SU-DHL-6 (cell line): Measurements from ENCODE around the gene GPX8.

Experiments
- H2AFZ ChIP-seq: fragments of 200-600 bp; sonication (generic); 2 replicates; pipeline ENCODE4 v1.6.1; 2014; ENCODE audit warnings: low read depth, mild to moderate bottlenecking, moderate library complexity, mixed read lengths, antibody characterized with exemption, low read length; ENCODE audit not compliant: severe bottlenecking
- H3F3A ChIP-seq: fragments of 200-600 bp; shearing (Covaris generic); 2 replicates; pipeline ENCODE4 v1.6.0; 2016; ENCODE audit warnings: antibody characterized with exemption, mild to moderate bottlenecking; ENCODE audit not compliant: insufficient read depth
- H3K27ac ChIP-seq: fragments of 200-600 bp; sonication (generic); 2 replicates; pipeline ENCODE4 v1.5.1; 2016; ENCODE audit warnings: low read depth, mild to moderate bottlenecking, low read length, moderate library complexity, mixed read lengths
- H3K27me3 ChIP-seq: fragments of 200-600 bp; sonication (generic), shearing (Covaris generic); 2 replicates; pipeline ENCODE4 v1.6.0; 2014; ENCODE audit warnings: mild to moderate bottlenecking, low read length
- H3K36me3 ChIP-seq: fragments of 200-600 bp; sonication (generic); 2 replicates; pipeline ENCODE4 v1.6.1; 2014; ENCODE audit warnings: mild to moderate bottlenecking, low read length, mixed read lengths
- H3K4me2 ChIP-seq: fragments of 300-600, 200-600 bp; shearing (Covaris generic), sonication (generic); 2 replicates; pipeline ENCODE4 v1.6.0; 2014; ENCODE audit warnings: low read length, low read depth, mild to moderate bottlenecking; ENCODE audit not compliant: poor library complexity, severe bottlenecking
- H3K4me3 ChIP-seq: fragments of 200-600 bp; sonication (generic); 2 replicates; pipeline ENCODE4 v1.5.1; 2014; ENCODE audit warnings: antibody characterized with exemption, low read length, mild to moderate bottlenecking, mixed read lengths; ENCODE audit not compliant: insufficient read depth, poor library complexity, severe bottlenecking
- H3K79me2 ChIP-seq: fragments of 200-600 bp; sonication (generic); 2 replicates; pipeline ENCODE4 v1.6.1; 2014; ENCODE audit warnings: mild to moderate bottlenecking, low read length, moderate library complexity; ENCODE audit not compliant: insufficient read depth
- H3K9ac ChIP-seq: fragments of 200-600 bp; sonication (generic); 2 replicates; pipeline ENCODE4 v1.7.0; 2014; ENCODE audit warnings: mild to moderate bottlenecking, low read length
- H3K9me2 ChIP-seq: fragments of 200-600 bp; sonication (generic); replicated peaks from 2 replicates; pipeline ENCODE4 v1.6.1; 2014; ENCODE audit warnings: low read length; ENCODE audit not compliant: insufficient read depth
- H3K9me3 ChIP-seq: fragments of 200-600 bp; sonication (generic); 2 replicates; pipeline ENCODE4 v1.6.1; 2014; ENCODE audit warnings: low read length, mixed read lengths; ENCODE audit not compliant: insufficient read depth
- H4K20me1 ChIP-seq: fragments of 200-600 bp; sonication (generic); 2 replicates; pipeline ENCODE4 v1.6.1; 2014; ENCODE audit warnings: low read depth, mild to moderate bottlenecking, antibody characterized with exemption, low read length, moderate library complexity, mixed read lengths
- CTCF ChIP-seq: fragments of 200-600 bp; sonication (generic); IDR thresholded peaks from one replicate; pipeline ENCODE4 v1.5.1; 2017; ENCODE audit warnings: antibody characterized with exemption, mild to moderate bottlenecking, low read length, moderate library complexity; ENCODE audit not compliant: insufficient read depth, poor library complexity, severe bottlenecking
- EZH2phosphoT487 ChIP-seq: fragments of 200-600 bp; sonication (generic), shearing (Covaris generic); conservative IDR thresholded peaks from 2 replicates; pipeline ENCODE4 v1.6.1; 2018; ENCODE audit warnings: mild to moderate bottlenecking, antibody characterized with exemption, low read length, moderate library complexity, mixed read lengths

Gene GPX8

GRCh38 chr5:55143624-55144023 is 16.3 kb upstream of the GPX8 start:
- Histone ChIP-seq H3F3A (no peaks in the 10 kb centered on the region), H4K20me1 (no peaks in the 10 kb centered on the region), H3K4me2 (no peak overlapping the region), H3K9ac (no peak overlapping the region), H3K27ac (no peak overlapping the region), H3K36me3 (no peaks in the 10 kb centered on the region), H3K4me3 (no peak overlapping the region), H3K27me3 (0 out of 2 replicates have a peak, but pooled peaks cover 3% of the 10 kb centered on the region), H3K9me3 (no peaks in the 10 kb centered on the region), H2AFZ (no peak overlapping the region), H3K79me2 (no peaks in the 10 kb centered on the region), H3K9me2 (no peaks in the 10 kb centered on the region)
- TF ChIP-seq EZH2phosphoT487 (no peak), CTCF (no peak)

- H3F3A ChIP-seq = no peaks in the 10 kb centered on the region
Measured at GRCh38 chr5:55146080-55146479, 13.9 kb upstream of the GPX8 start.

DNA sequence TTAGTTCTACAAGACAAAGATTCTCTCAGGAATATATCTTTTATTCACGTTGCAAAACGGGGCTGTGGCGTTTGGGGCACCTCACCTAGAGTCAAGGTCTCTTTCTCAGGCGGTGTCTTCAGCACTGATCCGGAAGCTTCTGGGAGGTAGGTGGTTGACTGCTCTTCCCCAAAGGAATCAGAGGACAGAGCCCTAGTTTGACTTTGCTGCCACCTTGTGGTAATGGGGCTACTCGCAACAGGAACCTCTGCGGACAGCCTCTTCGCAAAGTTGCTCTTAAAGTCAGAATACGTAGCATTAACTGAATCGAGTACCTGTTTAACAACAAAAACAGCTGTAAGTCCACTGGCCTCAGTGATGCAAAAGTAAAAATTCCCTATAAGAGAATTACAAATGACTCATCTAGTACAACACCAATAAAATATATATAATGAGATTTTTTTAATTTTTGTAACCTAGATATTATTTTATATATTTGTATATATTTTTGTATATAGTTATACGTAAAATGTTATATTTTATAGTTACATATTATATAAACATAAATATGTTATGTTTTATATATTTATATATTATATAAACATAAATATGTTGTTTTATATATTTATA is 13.3 kb upstream of the GPX8 start:
- H3K9me3 ChIP-seq = no peaks in the 10 kb centered on the region
- H2AFZ ChIP-seq = no peak overlapping the region
- H3K9me2 ChIP-seq = no peaks in the 10 kb centered on the region
- no peaks in the 10 kb centered on the region for H3F3A ChIP-seq
- H3K36me3 ChIP-seq = no peaks in the 10 kb centered on the region
- no peak overlapping the region for H3K4me3 ChIP-seq
- H3K79me2 ChIP-seq = no peaks in the 10 kb centered on the region
- TF ChIP-seq CTCF = peak; percentile 78
- no peak for TF ChIP-seq EZH2phosphoT487
- no peak overlapping the region for H3K9ac ChIP-seq
- H3K27ac ChIP-seq = no peak overlapping the region
- H3K27me3 ChIP-seq = 0 out of 2 replicates have a peak, but pooled peaks cover 3% of the 10 kb centered on the region
- H4K20me1 ChIP-seq = no peaks in the 10 kb centered on the region
- no peak overlapping the region for H3K4me2 ChIP-seq

More at GRCh38 chr5:55146080-55146479, 13.9 kb upstream of the GPX8 start:
- Histone ChIP-seq H3K79me2 (no peaks in the 10 kb centered on the region), H3K9ac (no peak overlapping the region), H3K4me2 (no peak overlapping the region), H3K36me3 (no peaks in the 10 kb centered on the region), H3K9me3 (no peaks in the 10 kb centered on the region), H2AFZ (no peak overlapping the region), H3K27me3 (0 out of 2 replicates have a peak, but pooled peaks cover 3% of the 10 kb centered on the region), H3K4me3 (no peak overlapping the region), H4K20me1 (no peaks in the 10 kb centered on the region), H3K9me2 (no peaks in the 10 kb centered on the region), H3K27ac (no peak overlapping the region)
- TF ChIP-seq EZH2phosphoT487 = no peak
- no peak for TF ChIP-seq CTCF
